ENCODE data around the gene PXMP4. TPM values are rescaled to one million over a fixed set of nuclear protein-coding genes. Genes with fewer than 3 reads are reported as not detected.

Gene PXMP4
- total and polyA plus RNA-seq, 2 of the 4 experiments (the other 2 are of a cell fraction): 3.6 to 7.1 TPM

GRCh38 chr20:33707668-33708067 is 12.4 kb downstream of the PXMP4 start:
- CTCF ChIA-PET: no interaction called here

More at GRCh38 chr20:33707668-33708067, 12.4 kb downstream of the PXMP4 start:
- in situ Hi-C loops (cut with MboI; ENCODE audit: low sequenced_read_pairs): no loop called here
- H3K18ac ChIP-seq (ENCODE audit: low read depth, low read length): no peak overlapping the region
- peaks cover 6% of the 10 kb centered on the region; the same call in 1 of the 2 replicates for H3K36me3 ChIP-seq (ENCODE audit: control insufficient read depth, insufficient read depth, low read length)
- POLR2A ChIA-PET (ENCODE audit: unreplicated experiment): no interaction called here
- H3K4me2 ChIP-seq (ENCODE audit: low read depth, low read length): no peak overlapping the region
- H2AFZ ChIP-seq (replicated peaks; ENCODE audit: low read length, poor library complexity): no peak overlapping the region
- intact Hi-C loops (cut with micrococcal nuclease): no loop called here
- H3K27ac ChIP-seq (ENCODE audit: insufficient read depth, low read length): no peak overlapping the region
- 0 out of 4 replicates have a peak, but pooled peaks cover 0 to 2% of the 10 kb centered on the region in 2 experiments for H3K79me1 ChIP-seq (ENCODE audit: low read depth in 1 of 2, low read length in 2 of 2)
- no peak overlapping the region for H3K9ac ChIP-seq (ENCODE audit: low read depth, low read length)
- no peak overlapping the region for H2BK20ac ChIP-seq (ENCODE audit: low read depth, low read length)
- H3K23ac ChIP-seq (ENCODE audit: low read depth, low read length): no peak overlapping the region
- DNase-seq (no peak), ATAC-seq (ENCODE audit: low read depth) (no peak)
- H3K4me1 ChIP-seq (ENCODE audit: control insufficient read depth, insufficient read depth, low read length): no peaks in the 10 kb centered on the region
- H4K20me1 ChIP-seq (ENCODE audit: insufficient read depth, low read length): no peaks in the 10 kb centered on the region; the same call in 1 of the 2 replicates
- BruUV-seq (replicated peaks): no TSS peak
- no peak overlapping the region for H4K5ac ChIP-seq (ENCODE audit: low read depth, low read length)
- no peak overlapping the region for H2AK9ac ChIP-seq (replicated peaks; ENCODE audit: low read depth, low read length, poor library complexity)
- WGBS, 2 experiments (ENCODE audit: extremely low coverage in 2 of 2, insufficient read length in 1 of 2): no CpG with 5 or more reads among the region's 11 CpGs
- no peak overlapping the region for H2AK5ac ChIP-seq (ENCODE audit: low read depth, low read length)
- H3K9me3 ChIP-seq (ENCODE audit: control insufficient read depth, insufficient read depth, low read length): no peaks in the 10 kb centered on the region
- H4K91ac ChIP-seq (ENCODE audit: insufficient read depth, low read depth, low read length): no peak overlapping the region
- H3K4me3 ChIP-seq (ENCODE audit: insufficient read depth, low read depth, low read length): no peak overlapping the region
- no peak overlapping the region for H2BK120ac ChIP-seq (ENCODE audit: low read depth, low read length)
- no peak for TF ChIP-seq USF2 (IDR thresholded peaks at IDR 0.05; ENCODE audit: low read depth, low read length)
- TF ChIP-seq ELK1 (IDR thresholded peaks at IDR 0.05; ENCODE audit: borderline replicate concordance, low read depth, low read length): no peak
- TF ChIP-seq FOS (IDR thresholded peaks at IDR 0.05; ENCODE audit: low read depth, low read length): no peak
- TF ChIP-seq NFE2L2 (IDR thresholded peaks at IDR 0.05; ENCODE audit: low read depth, low read length): no peak
- TF ChIP-seq BHLHE40 (IDR thresholded peaks at IDR 0.05; ENCODE audit: low read depth, low read length): no peak
- no peak overlapping the region for H3K56ac ChIP-seq (ENCODE audit: extremely low read depth, insufficient read depth, low read length)
- no peak overlapping the region for H4K8ac ChIP-seq (ENCODE audit: low read depth in 2 of 2, low read length in 2 of 2)
- no peak overlapping the region for H3K4ac ChIP-seq (ENCODE audit: low read depth, low read length)
- H2BK5ac ChIP-seq (ENCODE audit: low read depth, low read length, poor library complexity, severe bottlenecking): no peak overlapping the region
- H3K9me1 ChIP-seq (ENCODE audit: insufficient read depth, low read length): 0 out of 2 replicates have a peak, but pooled peaks cover 8% of the 10 kb centered on the region
- dilution Hi-C loops (cut with HindIII; ENCODE audit: low sequenced_read_pairs, unreplicated experiment): no loop called here
- no peak overlapping the region for H2BK15ac ChIP-seq (ENCODE audit: low read depth, low read length)
- H3K14ac ChIP-seq (replicated peaks; ENCODE audit: low read depth, low read length): no peak overlapping the region
- H3K27me3 ChIP-seq (ENCODE audit: control insufficient read depth, insufficient read depth, low read length): no peaks in the 10 kb centered on the region
